Measurements from ENCODE around the gene FSCN2.

GRCh38 chr17:81493198-81494038 lies 34.8 kb upstream of the FSCN2 start:
- TF ChIP-seq CTCF (IDR thresholded peaks at IDR 0.05; ENCODE audit: insufficient read depth, low read depth, low read length) (no peak), EZH2 (IDR thresholded peaks at IDR 0.05; ENCODE audit: insufficient read depth, low read length) (no peak)

Data from astrocyte (in vitro differentiated cells and primary cell).